A549 (cell line): Measurements from ENCODE around the gene CCR5AS.

Experiments
- CTCF ChIP-seq: fragments of >200 bp; sonication (Bioruptor Twin); formaldehyde crosslinking; IDR thresholded peaks from 3 replicates; pipeline ENCODE4 v1.5.1; 2016
- RCOR1 ChIP-seq: fragments of 150-350 bp; IDR thresholded peaks from 2 replicates; pipeline ENCODE4 v1.6.1; 2014; ENCODE audit warnings: antibody characterized with exemption, low read length, low read depth
- ZFP36 ChIP-seq: fragments of 450-650 bp; IDR thresholded peaks from 2 replicates; pipeline ENCODE4 v1.6.1; 2014; ENCODE audit warnings: borderline replicate concordance; ENCODE audit not compliant: partially characterized antibody

- no peak for TF ChIP-seq ZFP36
- TF ChIP-seq RCOR1 = no peak
- no peak for TF ChIP-seq CTCF
These were observed 7.3 kb downstream of the CCR5AS start for GRCh38 chr3:46399557-46399956.
